Ascending aorta (tissue), 2 donors: ENCODE measurements around the gene TMEM217. TPM values are rescaled to one million over a fixed set of nuclear protein-coding genes. Genes with fewer than 3 reads are reported as not detected.

Experiments used
- DNase-seq, 2 donors: peaks; one replicate each; pipeline ENCODE4 v3.0.0-alpha.2; 2019; ENCODE audit warnings: low spot score in 2 of 2
- H3K27ac ChIP-seq, 2 donors: fragments of 200-600 bp; sonication (generic); one replicate each; pipeline ENCODE4 v1.5.1; 2016 to 2017; ENCODE audit warnings: mild to moderate bottlenecking in 1 of 2
- H3K27me3 ChIP-seq: fragments of 200-600 bp; sonication (generic); one replicate; pipeline ENCODE4 v1.5.1; 2017
- H3K36me3 ChIP-seq, 2 donors: fragments of 200-600 bp; sonication (generic); one replicate each; pipeline ENCODE4 v1.5.1; 2016
- H3K4me1 ChIP-seq, 2 donors: fragments of 200-600 bp; sonication (generic); one replicate each; pipeline ENCODE4 v1.5.1; 2016 to 2017; ENCODE audit warnings: mild to moderate bottlenecking in 1 of 2
- H3K4me3 ChIP-seq, 2 donors: fragments of 200-600 bp; sonication (generic); one replicate each; pipeline ENCODE4 v1.5.1; 2016 to 2017; ENCODE audit warnings: mild to moderate bottlenecking in 1 of 2
- H3K9me3 ChIP-seq, 2 donors: fragments of 200-600 bp; sonication (generic); one replicate each; pipeline ENCODE4 v1.5.1; 2016
- intact Hi-C: fragments of 100-400 bp; cut with DNase I; formaldehyde crosslinking; loops from one replicate; pipeline ENCODE4 v1.15.1; 2023
- total RNA-seq: library from RNA; depleted of rRNA; stranded (reverse); fragments of >200 nt; gene quantifications from one replicate; pipeline ENCODE4 v1.1.0, GENCODE V29; 2016
- TF ChIP-seq, protein P1 (sequence below), 3 experiments: fragments of 200-600 bp in 2 of 3; fragments of 450-650 bp in 1 of 3; sonication (generic) in 2 of 3; IDR thresholded peaks; one replicate each; pipeline ENCODE4 v1.5.1; 2016 to 2019; ENCODE audit warnings: antibody characterized with exemption in 3 of 3, mild to moderate bottlenecking in 1 of 3, moderate library complexity in 1 of 3

Gene TMEM217
- total RNA-seq, 1 donor from 2014 or later: not detected

DNA sequence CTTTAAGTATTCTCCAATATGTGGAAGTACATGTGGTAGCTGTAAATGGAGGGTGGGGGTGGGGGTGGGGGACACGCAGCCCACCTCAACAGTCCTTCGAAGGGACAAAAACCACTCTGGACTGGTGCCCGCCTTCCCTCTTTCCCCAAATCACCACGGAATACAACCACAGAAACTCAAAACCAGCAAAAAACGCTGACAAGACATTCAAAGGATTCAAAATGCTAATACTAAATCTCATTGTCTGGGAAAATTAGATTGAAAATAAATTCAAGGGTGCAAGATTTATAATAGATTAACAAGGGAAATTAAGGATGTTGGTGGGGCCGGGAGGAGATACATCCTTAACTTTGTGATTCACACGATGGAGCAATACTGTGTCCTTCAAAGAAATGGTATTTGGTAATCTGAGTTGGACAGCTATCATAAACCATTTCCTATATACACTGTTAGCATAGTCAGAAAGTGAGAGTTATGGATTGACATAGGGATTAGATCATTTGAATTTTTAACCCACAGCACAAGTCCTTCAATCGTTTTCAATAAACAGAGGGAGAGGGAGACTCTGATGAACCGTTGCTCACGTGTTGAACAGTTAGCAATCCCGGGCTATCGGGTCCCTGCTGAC, 1.1 kb downstream of the TMEM217 start:
- Histone ChIP-seq H3K27ac (peak overlapping the region in 1 of 2 donors; percentile 84), H3K4me1 (peaks cover 7 to 8% of the 10 kb centered on the region in 2 donors), H3K9me3 (no peaks in the 10 kb centered on the region), H3K36me3 (no peaks in the 10 kb centered on the region), H3K27me3 (no peaks in the 10 kb centered on the region), H3K4me3 (peak overlapping the region; percentile 89 to 90)
- intact Hi-C loops: loop anchor here (1.0 kb wide), 2 partner anchors 12 to 27 kb away; no protein-coding TSS in a partner anchor
- no peak for DNase-seq
- TF ChIP-seq, protein P1, sequence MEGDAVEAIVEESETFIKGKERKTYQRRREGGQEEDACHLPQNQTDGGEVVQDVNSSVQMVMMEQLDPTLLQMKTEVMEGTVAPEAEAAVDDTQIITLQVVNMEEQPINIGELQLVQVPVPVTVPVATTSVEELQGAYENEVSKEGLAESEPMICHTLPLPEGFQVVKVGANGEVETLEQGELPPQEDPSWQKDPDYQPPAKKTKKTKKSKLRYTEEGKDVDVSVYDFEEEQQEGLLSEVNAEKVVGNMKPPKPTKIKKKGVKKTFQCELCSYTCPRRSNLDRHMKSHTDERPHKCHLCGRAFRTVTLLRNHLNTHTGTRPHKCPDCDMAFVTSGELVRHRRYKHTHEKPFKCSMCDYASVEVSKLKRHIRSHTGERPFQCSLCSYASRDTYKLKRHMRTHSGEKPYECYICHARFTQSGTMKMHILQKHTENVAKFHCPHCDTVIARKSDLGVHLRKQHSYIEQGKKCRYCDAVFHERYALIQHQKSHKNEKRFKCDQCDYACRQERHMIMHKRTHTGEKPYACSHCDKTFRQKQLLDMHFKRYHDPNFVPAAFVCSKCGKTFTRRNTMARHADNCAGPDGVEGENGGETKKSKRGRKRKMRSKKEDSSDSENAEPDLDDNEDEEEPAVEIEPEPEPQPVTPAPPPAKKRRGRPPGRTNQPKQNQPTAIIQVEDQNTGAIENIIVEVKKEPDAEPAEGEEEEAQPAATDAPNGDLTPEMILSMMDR (IDR thresholded peaks at IDR 0.05): no peak

DNA sequence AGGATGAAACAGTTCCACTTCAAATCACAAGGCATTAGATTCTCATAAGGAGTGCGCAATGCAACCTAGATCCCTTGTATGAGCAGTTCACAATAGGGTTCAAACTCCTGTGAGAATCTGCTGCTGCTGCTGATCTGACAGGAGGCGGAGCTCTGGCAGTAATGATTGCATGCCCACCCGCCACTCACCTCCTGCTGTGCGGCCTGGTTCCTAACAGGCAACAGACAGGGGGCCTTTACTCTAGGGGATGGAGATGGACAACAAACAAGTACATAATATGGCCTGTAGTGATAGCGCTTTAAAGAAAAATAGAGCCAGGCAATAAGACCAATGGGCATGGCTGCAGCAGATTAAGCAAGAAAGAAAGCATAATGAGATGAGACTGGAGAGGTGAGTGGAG, 3.1 kb downstream of the TMEM217 start:
- TF ChIP-seq, protein P1 (IDR thresholded peaks at IDR 0.05): no peak
- Histone ChIP-seq H3K4me3 (no peak overlapping the region), H3K27me3 (no peaks in the 10 kb centered on the region), H3K9me3 (no peaks in the 10 kb centered on the region), H3K4me1 (peaks cover 7 to 8% of the 10 kb centered on the region in 2 donors), H3K27ac (no peak overlapping the region), H3K36me3 (no peaks in the 10 kb centered on the region)
- no peak for DNase-seq
- intact Hi-C loops: no loop called here

DNA sequence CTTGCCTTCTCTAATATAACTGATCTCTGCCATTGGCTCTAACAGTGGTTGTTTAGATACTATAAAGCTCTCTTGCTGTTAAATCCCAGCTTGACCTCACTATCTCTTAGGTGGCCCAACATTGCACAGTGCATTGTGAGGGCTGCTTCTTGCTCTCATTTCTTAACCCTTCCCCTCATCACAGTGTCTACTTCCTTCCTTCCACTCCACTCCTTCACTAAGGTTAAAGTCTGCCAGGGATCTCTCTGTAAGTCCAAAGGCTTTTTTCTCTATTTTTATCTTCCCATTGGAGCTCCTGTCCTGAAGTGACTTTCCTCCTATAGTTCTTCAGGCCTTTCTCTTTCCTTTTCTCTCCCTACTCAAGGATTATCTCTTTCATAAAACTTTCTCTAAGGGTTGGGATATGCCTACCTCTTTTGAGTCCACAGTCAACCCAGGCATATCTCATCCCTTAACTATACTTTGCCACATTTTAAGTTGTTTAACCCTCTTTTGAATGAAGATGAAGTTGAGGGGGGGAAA, 4.4 kb downstream of the TMEM217 start:
- DNase-seq: no peak
- Histone ChIP-seq H3K27ac (no peak overlapping the region), H3K27me3 (no peaks in the 10 kb centered on the region), H3K4me3 (no peak overlapping the region), H3K4me1 (peaks cover 2 to 4% of the 10 kb centered on the region in 2 donors), H3K9me3 (no peaks in the 10 kb centered on the region), H3K36me3 (no peaks in the 10 kb centered on the region)
- TF ChIP-seq, protein P1 (IDR thresholded peaks at IDR 0.05): no peak
- intact Hi-C loops: no loop called here

DNA sequence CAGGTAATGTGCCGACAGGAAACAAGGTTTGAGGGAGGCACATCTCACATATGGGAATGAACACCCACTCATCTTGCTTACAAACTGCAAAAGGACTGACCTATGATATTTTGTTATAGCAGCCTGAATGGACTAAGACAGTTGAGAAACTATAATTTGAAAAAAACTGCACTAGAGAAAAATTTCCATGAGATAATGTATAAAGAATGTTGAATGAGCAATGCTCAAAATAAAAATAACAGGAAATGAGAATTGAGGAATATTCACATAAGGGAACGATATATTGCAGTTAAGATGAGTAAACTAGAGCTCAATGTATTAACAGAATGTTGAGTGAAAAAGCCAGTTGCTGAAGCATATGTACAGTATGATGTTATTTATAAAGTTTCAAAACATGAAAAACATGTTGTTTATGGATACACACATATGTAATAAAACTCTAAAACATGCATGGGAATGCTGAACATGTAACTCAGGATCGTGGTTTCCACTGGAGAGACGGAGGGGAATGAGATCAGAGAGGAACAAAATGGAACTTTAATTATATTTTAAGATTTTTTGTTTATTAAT, 6.6 kb downstream of the TMEM217 start:
- no peaks in the 10 kb centered on the region for H3K4me1 ChIP-seq
- no peak overlapping the region for H3K27ac ChIP-seq
- no peaks in the 10 kb centered on the region for H3K9me3 ChIP-seq
- DNase-seq: no peak
- no peaks in the 10 kb centered on the region for H3K36me3 ChIP-seq
- intact Hi-C loops: no loop called here
- TF ChIP-seq, protein P1 (IDR thresholded peaks at IDR 0.05): no peak
- no peak overlapping the region for H3K4me3 ChIP-seq
- H3K27me3 ChIP-seq: no peaks in the 10 kb centered on the region

DNA sequence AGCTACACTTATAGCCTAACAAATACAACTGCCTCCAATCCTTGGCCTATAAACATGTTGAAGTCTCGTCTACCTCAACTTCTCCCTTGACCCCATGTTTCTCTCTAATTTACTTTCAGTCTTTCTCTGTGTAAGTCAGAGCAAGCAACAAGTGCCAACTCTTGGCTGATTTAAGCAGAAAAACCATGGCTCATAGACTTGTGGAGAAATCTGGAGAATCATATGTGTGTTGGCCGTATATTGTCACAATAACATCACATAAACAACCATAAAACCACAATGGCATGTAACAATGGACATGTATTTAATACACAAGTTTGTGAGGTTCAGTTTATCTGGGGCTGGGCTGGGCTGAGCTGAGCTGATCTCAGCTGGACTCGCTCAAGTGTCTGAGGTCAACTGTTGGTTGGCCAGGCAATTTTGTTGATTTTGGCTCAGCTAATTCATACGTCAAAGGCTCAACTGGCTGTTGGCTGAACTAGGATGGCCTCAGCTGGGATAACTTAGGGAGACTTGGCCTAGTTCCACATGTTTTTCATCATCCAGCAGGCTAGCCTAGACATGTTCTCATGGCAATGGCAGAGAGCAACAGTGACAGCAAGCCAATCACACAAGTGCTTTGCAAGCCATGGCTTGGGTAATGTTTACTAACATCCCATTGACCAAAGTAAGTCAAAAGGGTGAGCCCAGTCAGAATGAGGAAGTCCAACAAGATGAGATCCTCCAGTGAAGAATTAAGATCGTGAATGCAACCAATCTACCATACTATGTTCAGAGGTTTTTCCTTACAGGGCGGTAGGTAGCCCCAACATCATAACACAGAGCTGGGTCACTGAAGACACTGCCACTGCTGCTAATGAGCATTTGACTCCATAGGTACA, 13.3 kb downstream of the TMEM217 start:
- Histone ChIP-seq H3K27me3 (no peaks in the 10 kb centered on the region), H3K4me3 (no peak overlapping the region), H3K9me3 (no peaks in the 10 kb centered on the region), H3K4me1 (peaks cover 9 to 40% of the 10 kb centered on the region in 2 donors), H3K27ac (peak overlapping the region; percentile 90 to 93), H3K36me3 (no peaks in the 10 kb centered on the region)
- intact Hi-C loops: loop anchor here (1.0 kb wide), 2 partner anchors 13 to 35 kb away; partner anchors contain the start of gene TBC1D22B
- peak; percentile 86 to 97 for DNase-seq
- TF ChIP-seq, protein P1 (IDR thresholded peaks at IDR 0.05): no peak
